ENCODE measurements around the gene SLC13A4. TPM values are rescaled to one million over a fixed set of nuclear protein-coding genes. Genes with fewer than 3 reads are reported as not detected.

Gene SLC13A4
- total and polyA plus RNA-seq, 8 donors: 0.08 TPM; not detected in 7

DNA sequence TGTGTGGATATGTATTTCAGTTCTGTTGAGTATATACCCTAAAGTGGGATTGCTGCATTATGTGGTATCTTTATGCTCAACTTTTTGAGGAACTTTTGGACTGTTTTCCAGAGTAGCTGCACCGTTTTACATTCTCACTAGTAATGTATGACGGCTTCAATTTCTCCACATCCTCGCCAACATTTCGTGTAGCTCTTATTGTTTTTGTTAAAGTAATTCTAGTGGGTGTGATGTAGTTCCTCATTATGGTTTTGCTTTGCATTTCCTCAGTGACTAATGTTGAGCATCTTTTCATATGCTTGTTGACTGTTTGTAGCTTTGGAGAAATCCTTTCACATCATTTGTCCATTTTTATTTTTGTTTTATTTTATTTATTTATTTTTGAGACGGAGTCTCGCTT, 61.1 kb downstream of the SLC13A4 start:
- FAIRE-seq (no peak), ATAC-seq (no peak), DNase-seq (no peak)
- WGBS, 2 donors: 85 to 89% methylated on average over 6 of the region's 6 CpGs
- no peaks in the 10 kb centered on the region for H3K9me3 ChIP-seq
- H3K27me3 ChIP-seq: no peaks in the 10 kb centered on the region
- intact Hi-C loops (cut with DNase I): no loop called here
- no peak overlapping the region for H3K27ac ChIP-seq
- no peak overlapping the region for H3K4me3 ChIP-seq
- no peaks in the 10 kb centered on the region for H3K36me3 ChIP-seq
- peaks cover 0 to 11% (median 4%) of the 10 kb centered on the region in 3 donors for H3K4me1 ChIP-seq
- TF ChIP-seq, protein P1, sequence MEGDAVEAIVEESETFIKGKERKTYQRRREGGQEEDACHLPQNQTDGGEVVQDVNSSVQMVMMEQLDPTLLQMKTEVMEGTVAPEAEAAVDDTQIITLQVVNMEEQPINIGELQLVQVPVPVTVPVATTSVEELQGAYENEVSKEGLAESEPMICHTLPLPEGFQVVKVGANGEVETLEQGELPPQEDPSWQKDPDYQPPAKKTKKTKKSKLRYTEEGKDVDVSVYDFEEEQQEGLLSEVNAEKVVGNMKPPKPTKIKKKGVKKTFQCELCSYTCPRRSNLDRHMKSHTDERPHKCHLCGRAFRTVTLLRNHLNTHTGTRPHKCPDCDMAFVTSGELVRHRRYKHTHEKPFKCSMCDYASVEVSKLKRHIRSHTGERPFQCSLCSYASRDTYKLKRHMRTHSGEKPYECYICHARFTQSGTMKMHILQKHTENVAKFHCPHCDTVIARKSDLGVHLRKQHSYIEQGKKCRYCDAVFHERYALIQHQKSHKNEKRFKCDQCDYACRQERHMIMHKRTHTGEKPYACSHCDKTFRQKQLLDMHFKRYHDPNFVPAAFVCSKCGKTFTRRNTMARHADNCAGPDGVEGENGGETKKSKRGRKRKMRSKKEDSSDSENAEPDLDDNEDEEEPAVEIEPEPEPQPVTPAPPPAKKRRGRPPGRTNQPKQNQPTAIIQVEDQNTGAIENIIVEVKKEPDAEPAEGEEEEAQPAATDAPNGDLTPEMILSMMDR (IDR thresholded peaks at IDR 0.05): no peak

DNA sequence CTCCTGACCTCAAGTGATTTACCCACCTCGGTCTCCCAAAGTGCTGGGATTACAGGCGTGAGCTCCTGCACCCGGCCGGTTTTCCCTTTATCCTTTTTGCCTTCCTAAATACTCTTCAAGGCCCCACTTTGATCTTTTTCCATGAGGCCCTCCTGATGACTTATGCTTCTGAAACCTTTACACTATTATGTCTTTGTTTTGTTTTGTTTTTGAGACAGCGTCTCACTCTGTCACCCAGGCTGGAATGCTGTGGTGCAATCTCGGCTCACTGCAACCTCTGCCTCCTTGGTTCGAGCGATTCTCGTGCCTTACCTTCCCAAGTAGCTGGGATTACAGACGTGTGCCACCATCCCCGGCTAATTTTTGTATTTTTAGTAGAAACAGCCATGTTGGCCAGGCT, 61.8 kb downstream of the SLC13A4 start:
- no peak for ATAC-seq
- no peaks in the 10 kb centered on the region for H3K36me3 ChIP-seq
- intact Hi-C loops (cut with DNase I): no loop called here
- TF ChIP-seq, protein P1 (IDR thresholded peaks at IDR 0.05): no peak
- WGBS, 2 donors: 85 to 93% methylated on average over 11 of the region's 11 CpGs
- no peaks in the 10 kb centered on the region for H3K27me3 ChIP-seq
- DNase-seq: no peak
- no peak overlapping the region for H3K4me3 ChIP-seq
- no peak for FAIRE-seq
- no peak overlapping the region for H3K27ac ChIP-seq
- H3K4me1 ChIP-seq: peaks cover 0 to 11% (median 4%) of the 10 kb centered on the region in 3 donors
- no peaks in the 10 kb centered on the region for H3K9me3 ChIP-seq

DNA sequence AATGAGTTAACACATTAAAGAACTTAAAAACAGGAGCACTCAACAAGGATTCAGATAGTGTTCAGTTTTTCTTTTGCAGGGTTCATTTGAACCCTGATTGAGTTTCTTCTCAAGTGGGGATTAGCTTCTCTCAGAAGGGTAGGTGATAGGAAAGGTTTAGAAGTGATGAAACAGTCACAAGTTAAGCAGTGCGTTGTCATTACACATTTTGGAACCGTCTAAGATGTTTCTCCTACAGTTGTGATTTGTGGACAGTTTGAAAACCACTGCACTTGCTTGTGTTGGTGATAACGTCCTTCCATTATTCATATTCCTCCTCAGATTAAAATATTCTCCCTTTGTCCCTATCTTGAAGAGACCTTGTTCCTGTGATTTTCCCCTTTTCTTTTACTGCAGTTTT, 62.9 kb downstream of the SLC13A4 start:
- peaks cover 0 to 11% (median 4%) of the 10 kb centered on the region in 3 donors for H3K4me1 ChIP-seq
- TF ChIP-seq, protein P1 (IDR thresholded peaks at IDR 0.05): no peak
- no peak for FAIRE-seq
- no peak for DNase-seq
- H3K27ac ChIP-seq: no peak overlapping the region
- no peak overlapping the region for H3K4me3 ChIP-seq
- 64 to 75% methylated on average over 3 of the region's 3 CpGs for WGBS, 2 donors
- H3K9me3 ChIP-seq: no peaks in the 10 kb centered on the region
- no peak for ATAC-seq
- no peaks in the 10 kb centered on the region for H3K36me3 ChIP-seq
- no peaks in the 10 kb centered on the region for H3K27me3 ChIP-seq
- intact Hi-C loops (cut with DNase I): no loop called here

DNA sequence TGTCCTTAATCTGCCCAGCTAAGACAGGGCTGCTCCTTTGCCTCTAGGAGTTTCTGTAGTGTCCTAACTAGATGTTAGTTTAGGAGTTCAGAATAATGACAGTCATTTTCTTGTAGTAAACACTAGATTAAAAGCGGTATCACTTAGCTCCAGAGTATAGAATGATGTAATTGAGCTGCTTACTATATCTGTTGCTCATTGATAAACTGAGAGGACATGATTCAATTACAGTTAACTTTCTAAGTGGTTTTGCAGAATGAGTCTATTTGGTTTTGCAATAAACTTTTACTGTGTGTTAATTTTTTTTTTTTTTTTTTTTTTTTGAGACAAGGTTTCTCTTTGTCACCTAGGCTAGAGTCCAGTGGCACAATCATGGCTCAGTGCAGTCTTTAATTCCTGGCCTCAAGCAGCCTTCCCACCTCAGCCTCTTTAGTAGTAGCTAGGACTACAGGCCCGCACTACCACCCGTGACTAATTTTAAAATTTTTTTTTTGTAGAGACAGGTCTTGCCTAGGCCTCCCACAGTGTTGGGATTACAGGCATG, 63.9 kb downstream of the SLC13A4 start:
- no peak for ATAC-seq
- Histone ChIP-seq H3K27me3 (no peaks in the 10 kb centered on the region), H3K27ac (no peak overlapping the region), H3K4me3 (no peak overlapping the region), H3K36me3 (no peaks in the 10 kb centered on the region), H3K9me3 (no peaks in the 10 kb centered on the region), H3K4me1 (peaks cover 0 to 11% (median 4%) of the 10 kb centered on the region in 3 donors)
- no peak for FAIRE-seq
- no peak for DNase-seq
- 73 to 77% methylated on average over 3 of the region's 3 CpGs for WGBS, 2 donors
- TF ChIP-seq, protein P1 (IDR thresholded peaks at IDR 0.05): no peak
- intact Hi-C loops (cut with DNase I): no loop called here

DNA sequence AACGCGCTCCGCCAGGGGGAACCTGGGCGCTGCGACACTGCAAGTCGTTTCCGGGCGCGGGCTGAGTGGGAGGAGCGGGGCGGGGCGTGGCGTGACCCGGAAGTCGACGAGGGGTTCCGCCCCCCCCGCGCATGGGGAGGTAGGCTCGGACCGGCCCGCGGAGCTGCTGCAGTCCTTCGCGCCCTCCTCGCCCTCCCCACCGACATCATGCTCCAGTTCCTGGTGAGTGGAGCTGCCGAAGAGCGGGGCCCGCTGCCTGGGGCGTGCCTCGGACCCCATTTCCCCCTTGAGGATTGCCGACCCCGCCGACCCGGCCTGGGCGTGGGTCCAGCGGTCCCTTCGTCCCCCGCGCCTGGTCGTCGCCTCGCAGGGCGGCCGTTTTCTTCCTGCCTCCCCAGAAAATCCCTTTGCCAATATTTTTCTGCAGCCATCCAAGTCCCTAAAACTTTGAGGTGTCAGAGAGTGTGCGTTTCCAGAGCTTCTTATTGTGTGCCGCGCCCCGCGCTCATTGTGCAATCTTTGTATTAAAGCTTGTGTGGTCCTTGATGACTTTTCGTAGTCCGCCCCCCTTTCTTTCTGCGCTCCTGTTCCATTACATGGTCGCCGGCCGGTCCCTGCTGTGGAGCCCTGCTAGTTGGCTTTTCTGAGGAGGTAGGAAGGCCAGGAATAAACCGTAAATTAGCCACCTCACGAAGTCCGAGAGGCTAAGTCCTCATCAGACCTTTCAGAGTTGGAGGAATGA, 65.4 kb downstream of the SLC13A4 start, which contains the start of gene STMP1:
Gene STMP1 (plus strand): TSS at position 142 of the 742 bp plus-strand sequence.
- peak within 1 kb of the TSS; percentile 73 to 87 (median 81) for H3K27ac ChIP-seq
- no peaks in the 10 kb centered on the region for H3K27me3 ChIP-seq
- TF ChIP-seq, protein P1 (IDR thresholded peaks at IDR 0.05): peak in 2 of 4 donors; percentile 67 to 77
- DNase-seq (peak; percentile 93 to 99 (median 96)), ATAC-seq (peak; percentile 99 to 100 (median 99)), FAIRE-seq (no peak)
- intact Hi-C loops (cut with DNase I): no loop called here
- peak within 1 kb of the TSS; percentile 54 to 99 (median 65) for H3K4me3 ChIP-seq
- H3K9me3 ChIP-seq: no peaks in the 10 kb centered on the region
- H3K4me1 ChIP-seq: peaks cover 0 to 11% (median 4%) of the 10 kb centered on the region in 3 donors
- WGBS, 2 donors: 0 to 1% methylated on average over 45 to 60 of the region's 60 CpGs
- no peaks in the 10 kb centered on the region for H3K36me3 ChIP-seq

Data from pancreas (tissue), 10 donors.